Muscle layer of colon (tissue), 2 donors: ENCODE results near the gene UCK2.

Experiments
- H3K27ac ChIP-seq: one replicate; pipeline ENCODE4 v1.7.0; 2013; ENCODE audit warnings: low read depth, mild to moderate bottlenecking, low read length, moderate library complexity
- H3K27me3 ChIP-seq, 2 donors: one replicate each; pipeline ENCODE4 v1.7.0; 2013; ENCODE audit warnings: low read length in 2 of 2, mild to moderate bottlenecking in 2 of 2; ENCODE audit not compliant: insufficient read depth in 2 of 2, control insufficient read depth in 1 of 2
- H3K36me3 ChIP-seq: one replicate; pipeline ENCODE4 v1.7.0; 2013; ENCODE audit warnings: mild to moderate bottlenecking, low read length; ENCODE audit not compliant: insufficient read depth
- H3K4me1 ChIP-seq: one replicate; pipeline ENCODE4 v1.7.0; 2013; ENCODE audit warnings: mild to moderate bottlenecking, low read length; ENCODE audit not compliant: insufficient read depth
- H3K4me3 ChIP-seq, 2 donors: one replicate each; pipeline ENCODE4 v1.7.0; 2013; ENCODE audit warnings: low read length in 2 of 2, low read depth in 1 of 2, mild to moderate bottlenecking in 1 of 2, moderate library complexity in 1 of 2
- H3K9ac ChIP-seq: one replicate; pipeline ENCODE4 v1.7.0; 2013; ENCODE audit warnings: low read length
- H3K9me3 ChIP-seq: one replicate; pipeline ENCODE4 v1.7.0; 2013; ENCODE audit warnings: mild to moderate bottlenecking, low read length
- donor health status: abdominal sarcoma.
- donor health status: Adenocarcinoma of cecum.

Gene UCK2

GRCh38 chr1:165858364-165858823 is 31.0 kb downstream of the UCK2 start:
- Histone ChIP-seq H3K4me1 (no peaks in the 10 kb centered on the region), H3K9ac (no peak overlapping the region), H3K27ac (no peak overlapping the region), H3K27me3 (no peaks in the 10 kb centered on the region), H3K4me3 (no peak overlapping the region), H3K9me3 (no peaks in the 10 kb centered on the region), H3K36me3 (no peaks in the 10 kb centered on the region)

DNA sequence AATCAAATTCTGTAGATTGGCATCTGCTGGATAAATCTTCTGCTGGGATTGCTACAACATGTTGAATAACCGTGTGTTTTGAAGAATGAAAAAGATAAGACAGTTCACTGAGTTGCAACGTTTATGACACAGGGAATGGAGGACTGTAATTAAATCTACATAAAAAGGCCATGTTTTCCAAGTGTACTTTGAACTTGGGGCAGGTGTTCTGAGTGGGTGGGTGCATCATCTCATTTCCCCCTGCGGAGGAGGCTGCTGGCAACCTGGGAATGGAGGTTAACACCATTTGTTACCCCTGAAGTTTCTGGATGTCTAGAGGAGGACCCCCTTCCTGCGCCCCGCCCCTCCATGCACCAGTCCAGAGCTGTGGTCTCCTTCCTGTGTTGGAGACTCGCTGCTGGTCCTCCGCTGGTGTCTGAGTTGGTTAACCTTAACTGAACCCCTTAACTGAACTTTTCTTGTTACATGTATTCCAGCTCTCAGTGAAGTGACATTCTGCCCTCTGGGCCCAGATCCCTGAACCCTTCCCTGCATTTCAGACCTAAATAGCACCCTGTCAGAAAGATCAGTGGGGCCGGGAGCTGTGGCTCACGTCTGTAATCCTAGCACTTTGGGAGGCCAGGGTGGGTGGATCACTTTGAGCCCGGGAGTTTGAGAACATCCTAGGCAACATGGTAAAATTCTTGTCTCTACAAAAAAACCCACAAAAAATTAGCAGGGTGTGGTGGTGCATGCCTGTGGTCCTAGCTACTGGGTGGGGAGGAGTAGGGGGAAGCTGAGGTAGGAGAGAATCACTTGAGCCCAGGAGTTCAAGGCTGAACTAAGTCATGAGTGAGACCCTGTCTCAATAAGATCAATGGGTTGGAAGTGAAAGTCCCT is 31.8 kb downstream of the UCK2 start:
- Histone ChIP-seq H3K4me1 (no peaks in the 10 kb centered on the region), H3K27ac (no peak overlapping the region), H3K4me3 (no peak overlapping the region), H3K36me3 (no peaks in the 10 kb centered on the region), H3K9ac (no peak overlapping the region), H3K9me3 (no peaks in the 10 kb centered on the region), H3K27me3 (no peaks in the 10 kb centered on the region)

DNA sequence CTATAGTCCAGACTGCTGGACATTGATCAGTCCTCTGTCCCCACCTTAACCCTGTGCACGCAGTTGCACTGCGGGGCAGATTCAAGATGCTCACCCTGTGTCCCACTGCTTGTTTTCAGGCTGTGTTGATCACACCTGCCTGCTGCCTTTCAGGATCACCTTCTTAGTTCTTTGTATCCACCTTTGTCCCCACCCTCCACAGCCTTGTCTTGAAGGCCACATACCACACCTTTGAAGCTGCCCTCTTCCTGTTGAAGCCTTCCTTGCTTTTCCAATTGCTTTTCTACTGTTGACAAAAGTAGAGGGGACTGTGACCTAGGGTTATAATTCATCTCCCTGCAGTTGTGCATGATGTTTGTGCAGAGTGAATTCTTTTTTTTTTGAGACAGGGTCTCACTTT is 32.7 kb downstream of the UCK2 start:
- H3K27me3 ChIP-seq: no peaks in the 10 kb centered on the region
- no peak overlapping the region for H3K4me3 ChIP-seq
- H3K9ac ChIP-seq: no peak overlapping the region
- no peak overlapping the region for H3K27ac ChIP-seq
- no peaks in the 10 kb centered on the region for H3K9me3 ChIP-seq
- H3K4me1 ChIP-seq: no peaks in the 10 kb centered on the region
- no peaks in the 10 kb centered on the region for H3K36me3 ChIP-seq

GRCh38 chr1:165861911-165862310 is 34.5 kb downstream of the UCK2 start:
- H3K27me3 ChIP-seq: no peaks in the 10 kb centered on the region
- H3K36me3 ChIP-seq: no peaks in the 10 kb centered on the region
- H3K9ac ChIP-seq: no peak overlapping the region
- H3K4me3 ChIP-seq: no peak overlapping the region
- H3K4me1 ChIP-seq: no peaks in the 10 kb centered on the region
- no peak overlapping the region for H3K27ac ChIP-seq
- H3K9me3 ChIP-seq: no peaks in the 10 kb centered on the region

DNA sequence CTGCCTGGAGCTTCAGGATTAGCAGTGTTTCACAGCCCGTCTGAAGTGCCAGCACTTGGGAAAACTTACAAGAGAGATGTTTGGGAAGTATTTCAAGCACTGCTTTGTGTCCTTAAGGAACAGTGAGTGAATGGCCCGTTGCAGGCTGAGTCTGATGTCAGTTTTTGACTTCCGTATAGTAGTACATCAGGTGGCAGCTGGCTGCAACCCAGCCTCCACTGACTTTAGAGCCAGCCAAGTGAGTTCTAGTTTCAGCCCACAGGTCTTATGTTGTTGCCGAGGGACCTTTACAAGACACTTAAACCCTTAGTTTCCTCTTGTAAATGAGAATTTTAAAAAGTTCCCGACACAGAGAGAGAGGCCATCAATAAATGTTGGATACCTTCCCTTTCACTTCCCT is 35.0 kb downstream of the UCK2 start:
- no peaks in the 10 kb centered on the region for H3K27me3 ChIP-seq
- H3K36me3 ChIP-seq: no peaks in the 10 kb centered on the region
- H3K27ac ChIP-seq: no peak overlapping the region
- H3K4me3 ChIP-seq: no peak overlapping the region
- no peak overlapping the region for H3K9ac ChIP-seq
- no peaks in the 10 kb centered on the region for H3K4me1 ChIP-seq
- H3K9me3 ChIP-seq: no peaks in the 10 kb centered on the region

- Histone ChIP-seq H3K9ac (no peak overlapping the region), H3K36me3 (no peaks in the 10 kb centered on the region), H3K4me3 (no peak overlapping the region), H3K4me1 (no peaks in the 10 kb centered on the region), H3K27me3 (no peaks in the 10 kb centered on the region), H3K27ac (no peak overlapping the region), H3K9me3 (no peaks in the 10 kb centered on the region)
Measured at GRCh38 chr1:165863346-165863745, 35.9 kb downstream of the UCK2 start.

GRCh38 chr1:165865633-165866340 is 38.4 kb downstream of the UCK2 start:
- Histone ChIP-seq H3K4me1 (no peaks in the 10 kb centered on the region), H3K9me3 (no peaks in the 10 kb centered on the region), H3K4me3 (no peak overlapping the region), H3K27me3 (no peaks in the 10 kb centered on the region), H3K36me3 (no peaks in the 10 kb centered on the region), H3K27ac (no peak overlapping the region), H3K9ac (no peak overlapping the region)

DNA sequence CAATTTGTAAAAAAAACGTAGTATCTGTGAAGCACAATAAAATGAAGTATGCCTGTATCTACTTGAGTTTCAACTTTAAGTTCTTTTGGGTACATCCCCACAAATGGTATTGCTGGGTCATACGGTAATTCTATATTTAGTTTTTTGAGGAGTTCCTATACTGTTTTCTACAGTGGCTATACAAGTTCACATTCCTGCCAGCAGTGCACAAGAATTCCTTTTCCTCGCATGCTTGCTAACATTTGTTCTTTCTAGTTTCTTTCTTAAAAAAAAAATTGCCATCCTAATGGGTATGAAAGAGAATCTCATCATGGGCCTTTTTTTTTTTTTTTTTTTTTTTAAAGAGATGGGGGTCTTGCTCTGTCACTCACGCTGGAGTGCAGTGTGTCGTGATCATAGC is 41.9 kb downstream of the UCK2 start:
- no peak overlapping the region for H3K4me3 ChIP-seq
- no peaks in the 10 kb centered on the region for H3K36me3 ChIP-seq
- H3K9me3 ChIP-seq: no peaks in the 10 kb centered on the region
- no peaks in the 10 kb centered on the region for H3K4me1 ChIP-seq
- no peaks in the 10 kb centered on the region for H3K27me3 ChIP-seq
- H3K9ac ChIP-seq: no peak overlapping the region
- no peak overlapping the region for H3K27ac ChIP-seq

- no peak overlapping the region for H3K27ac ChIP-seq
- H3K4me1 ChIP-seq: no peaks in the 10 kb centered on the region
- H3K4me3 ChIP-seq: no peak overlapping the region
Measured at GRCh38 chr1:165871311-165872067, 44.1 kb downstream of the UCK2 start.

DNA sequence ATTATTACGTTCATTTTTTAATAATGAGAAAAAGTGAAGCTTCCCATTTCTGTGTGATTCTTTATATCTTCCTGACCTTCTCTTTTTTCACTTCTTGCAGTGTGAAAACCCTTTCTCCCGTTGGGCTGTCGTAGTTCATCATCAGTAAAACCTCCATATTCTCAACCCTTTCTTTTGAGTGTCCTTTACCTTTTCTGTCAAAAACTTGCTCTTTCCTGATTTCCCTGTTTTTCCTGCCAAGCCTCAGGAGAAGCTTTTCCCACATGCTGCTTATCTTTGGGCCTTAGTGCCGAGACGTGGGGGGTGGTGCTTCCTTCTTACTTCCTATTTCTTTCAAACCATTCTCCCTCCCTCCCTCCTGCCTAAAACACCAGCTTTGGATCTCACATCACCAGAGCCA is 46.1 kb downstream of the UCK2 start:
- H3K27ac ChIP-seq: no peak overlapping the region
- H3K9me3 ChIP-seq: no peaks in the 10 kb centered on the region
- H3K9ac ChIP-seq: no peak overlapping the region
- no peaks in the 10 kb centered on the region for H3K36me3 ChIP-seq
- H3K4me1 ChIP-seq: no peaks in the 10 kb centered on the region
- no peak overlapping the region for H3K4me3 ChIP-seq
- no peaks in the 10 kb centered on the region for H3K27me3 ChIP-seq

More at GRCh38 chr1:165871311-165872067, 44.1 kb downstream of the UCK2 start:
- no peaks in the 10 kb centered on the region for H3K27me3 ChIP-seq
- no peaks in the 10 kb centered on the region for H3K9me3 ChIP-seq
- no peaks in the 10 kb centered on the region for H3K36me3 ChIP-seq
- H3K9ac ChIP-seq: no peak overlapping the region

GRCh38 chr1:165874643-165875042 is 47.2 kb downstream of the UCK2 start:
- H3K9ac ChIP-seq: no peak overlapping the region
- no peak overlapping the region for H3K4me3 ChIP-seq
- no peaks in the 10 kb centered on the region for H3K36me3 ChIP-seq
- H3K27ac ChIP-seq: no peak overlapping the region
- no peaks in the 10 kb centered on the region for H3K9me3 ChIP-seq
- no peaks in the 10 kb centered on the region for H3K27me3 ChIP-seq
- H3K4me1 ChIP-seq: no peaks in the 10 kb centered on the region
